GM19468 (cell line): Measurements from ENCODE around the gene CTAG2.
"Not testable (repeated sequence)": the region's sequence is repeated elsewhere in the genome, so short reads cannot be mapped to it uniquely, and the experiment has no call there.

Experiments used
- ATAC-seq: cut with Tn5 transposase; IDR thresholded peaks from one replicate; pipeline ENCODE4 v1.9.1; 2021; ENCODE audit warnings: mild to moderate bottlenecking, moderate library complexity, moderate number of reproducible peaks; ENCODE audit not compliant: unreplicated experiment; ENCODE audit errors: extremely low read depth

The CTAG2 gene

DNA sequence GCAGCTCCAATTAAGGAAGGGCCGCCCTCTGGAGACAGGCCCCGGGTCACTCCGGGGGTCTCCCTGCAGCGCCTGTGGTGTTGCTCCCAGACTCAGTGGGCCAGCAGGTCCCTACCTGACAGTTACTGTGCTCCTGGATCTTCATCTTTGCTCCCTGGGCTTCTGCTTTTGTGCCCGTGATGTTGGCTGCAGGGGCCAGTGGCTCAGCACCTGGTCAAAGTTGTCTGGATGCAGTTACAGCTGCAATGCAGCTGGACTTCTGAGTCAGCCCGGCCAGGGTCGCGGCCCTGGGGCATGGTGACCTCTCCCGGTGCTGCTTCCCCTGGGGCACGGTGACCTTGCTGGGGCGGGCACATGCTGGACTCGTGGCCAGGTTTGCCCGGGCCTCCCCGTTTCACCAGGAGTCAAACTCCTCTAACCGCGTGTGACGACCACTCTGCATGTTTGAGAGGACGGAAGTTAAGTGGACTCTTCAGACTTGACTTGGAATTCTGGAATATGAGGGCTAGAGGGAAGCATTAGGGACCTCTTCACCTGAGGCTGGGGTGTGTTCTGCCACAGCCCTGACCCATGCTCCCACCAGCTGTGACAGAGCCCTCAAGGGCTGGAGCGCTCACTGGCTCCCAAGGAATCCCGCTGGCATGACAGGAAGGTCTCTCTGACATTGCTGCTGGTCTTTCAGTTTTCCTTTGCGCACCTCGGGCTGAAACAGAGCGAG, 3.7 kb downstream of the CTAG2 start:
- no peak for ATAC-seq

DNA sequence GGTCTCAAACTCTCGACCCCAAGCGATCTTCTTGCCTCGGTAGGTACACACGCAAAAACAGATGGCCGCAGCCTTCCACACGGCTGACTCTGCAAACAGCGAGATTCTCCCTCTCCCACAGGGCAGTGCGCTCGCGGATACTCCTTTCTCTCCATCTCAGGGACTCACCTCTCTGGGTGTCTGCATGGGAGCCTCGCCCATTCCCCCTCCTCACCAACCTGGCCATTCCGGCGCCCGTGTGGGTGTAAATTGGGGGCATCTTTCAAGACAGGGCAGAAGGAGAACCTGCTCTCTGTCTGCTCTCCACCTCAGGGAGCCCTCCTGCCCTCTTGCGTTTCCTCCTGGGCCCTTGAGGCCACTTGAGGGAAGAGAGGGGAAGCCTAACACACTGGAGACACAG, 4.4 kb downstream of the CTAG2 start:
- no peak for ATAC-seq

DNA sequence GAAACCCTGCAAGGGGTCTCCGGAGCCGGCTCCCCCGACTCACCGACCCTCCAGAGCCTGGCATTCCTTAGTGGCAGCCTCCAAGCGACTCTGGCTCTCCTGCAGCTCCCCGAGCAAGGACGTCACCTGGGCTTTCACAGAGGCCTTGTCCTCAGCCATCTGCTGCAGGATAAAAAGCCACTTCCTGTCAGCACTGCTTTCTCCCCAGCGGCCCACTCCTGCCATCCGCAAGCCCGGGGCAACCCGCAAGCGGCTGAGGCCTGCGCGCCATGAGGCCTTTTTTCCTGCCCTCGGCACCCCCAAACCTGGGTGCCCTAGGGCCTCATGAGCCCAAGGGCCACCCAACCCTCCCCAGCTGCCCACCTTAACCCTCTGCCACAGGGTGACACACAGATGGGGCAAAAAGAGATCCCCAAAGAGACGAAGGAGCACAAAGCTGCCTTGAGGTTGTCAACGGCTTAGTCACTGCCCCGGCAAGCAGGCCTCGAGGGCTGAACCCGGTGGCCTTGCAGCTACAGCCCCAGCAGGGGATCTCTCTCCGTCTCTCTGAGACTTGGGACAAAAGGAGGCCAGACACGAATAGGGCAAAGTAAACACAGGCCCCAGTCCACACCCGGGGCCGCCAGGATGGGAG, 7.5 kb downstream of the CTAG2 start:
- ATAC-seq, result not testable (repeated sequence)

DNA sequence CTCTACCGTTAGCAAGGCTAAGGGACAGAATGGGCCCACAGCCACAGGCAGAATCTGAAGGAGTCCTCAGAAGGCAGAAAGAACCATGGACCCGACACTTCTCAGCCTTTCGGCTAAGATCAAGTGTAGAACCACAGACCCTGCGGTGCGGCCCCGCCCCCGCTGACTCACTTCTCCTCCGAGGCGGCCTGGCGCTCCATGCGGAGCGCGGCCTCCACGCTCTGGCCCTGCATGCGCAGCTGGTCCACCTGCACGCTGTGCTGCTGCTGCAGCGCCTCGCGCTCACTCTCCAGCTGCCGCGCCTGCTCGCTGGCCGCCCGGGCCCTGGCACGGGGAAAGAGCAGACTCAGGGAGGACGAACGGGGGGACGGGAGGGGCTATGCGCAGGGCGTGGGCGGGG, 9.7 kb downstream of the CTAG2 start:
- not testable (repeated sequence) for ATAC-seq

DNA sequence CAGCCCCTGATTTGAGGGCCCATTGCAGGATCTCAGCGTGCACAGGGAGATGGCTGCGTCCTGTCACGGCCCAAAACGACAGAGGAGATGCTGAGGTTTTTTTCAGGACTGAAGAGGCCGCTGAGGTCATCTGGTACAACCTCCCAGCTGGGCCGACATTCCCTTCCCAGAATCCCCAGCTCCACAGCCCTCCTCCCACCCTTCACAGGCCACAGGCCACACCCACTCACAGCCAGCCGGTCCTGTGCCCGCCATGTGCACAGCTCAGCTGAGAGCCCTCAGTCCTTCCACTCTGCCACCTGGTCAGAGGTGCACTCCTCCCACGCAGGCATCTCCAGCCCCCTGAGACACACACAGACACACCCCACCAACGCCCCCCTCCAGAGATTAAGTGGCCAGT, 11.6 kb downstream of the CTAG2 start:
- ATAC-seq, result not testable (repeated sequence)

DNA sequence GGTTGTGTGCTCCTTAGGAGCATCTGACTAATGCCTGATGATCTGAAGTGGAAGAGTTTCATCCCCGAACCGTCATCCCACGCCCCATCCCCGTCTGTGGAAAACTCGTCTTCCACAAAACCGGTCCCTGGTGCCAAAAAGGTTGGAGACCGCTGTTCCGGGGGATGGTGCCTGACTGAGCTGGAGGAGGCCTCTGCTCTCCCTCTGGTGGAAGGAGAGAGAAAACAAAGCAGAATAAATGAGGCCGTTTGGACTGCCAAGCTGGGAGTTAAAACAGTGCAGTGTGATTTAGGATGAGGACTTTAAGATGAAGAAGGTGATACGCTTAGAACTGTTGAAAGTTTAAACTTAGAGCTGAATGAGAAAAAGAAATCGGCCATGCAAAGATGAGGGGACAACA, 19.7 kb downstream of the CTAG2 start:
- ATAC-seq, result not testable (repeated sequence)

DNA sequence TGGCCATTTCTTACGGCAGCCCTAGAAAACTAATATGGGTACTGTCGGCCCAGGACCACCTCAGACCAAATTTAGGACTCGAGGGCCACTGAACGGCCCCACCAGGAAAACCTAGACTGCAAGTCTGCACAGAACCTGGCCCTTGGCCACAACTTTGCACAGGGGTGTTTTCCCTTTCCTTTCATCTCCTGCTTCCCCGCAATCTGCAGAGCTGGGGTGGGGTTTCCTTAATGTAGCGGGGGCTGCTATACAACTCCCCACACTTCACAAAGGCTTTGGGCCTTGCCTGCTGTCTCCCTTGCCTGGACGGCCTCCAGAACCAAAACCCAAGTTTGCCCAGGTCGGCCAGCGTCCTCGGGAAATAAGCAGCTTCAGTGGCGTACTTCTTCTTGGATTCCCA, 22.4 kb downstream of the CTAG2 start:
- ATAC-seq, result not testable (repeated sequence)

DNA sequence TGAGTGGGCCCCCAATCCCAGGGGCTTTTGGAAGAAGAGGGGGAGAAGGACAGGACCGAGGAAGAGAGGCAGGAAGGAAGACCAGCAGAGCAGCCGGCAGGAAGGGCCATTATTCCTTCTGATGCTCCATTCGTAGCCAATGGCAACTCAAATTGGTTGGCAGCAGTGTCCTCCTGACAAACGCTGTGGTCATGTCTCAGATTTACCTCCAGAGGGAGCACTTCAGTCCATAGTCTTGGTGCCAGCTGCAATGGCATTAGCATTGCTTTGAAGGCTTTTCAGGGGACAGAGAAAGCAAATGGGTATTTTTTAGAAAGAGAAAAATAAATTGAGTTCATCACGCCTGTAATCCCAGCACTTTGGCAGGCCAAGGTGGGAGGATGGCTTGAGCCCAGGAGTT, 24.4 kb downstream of the CTAG2 start:
- not testable (repeated sequence) for ATAC-seq

DNA sequence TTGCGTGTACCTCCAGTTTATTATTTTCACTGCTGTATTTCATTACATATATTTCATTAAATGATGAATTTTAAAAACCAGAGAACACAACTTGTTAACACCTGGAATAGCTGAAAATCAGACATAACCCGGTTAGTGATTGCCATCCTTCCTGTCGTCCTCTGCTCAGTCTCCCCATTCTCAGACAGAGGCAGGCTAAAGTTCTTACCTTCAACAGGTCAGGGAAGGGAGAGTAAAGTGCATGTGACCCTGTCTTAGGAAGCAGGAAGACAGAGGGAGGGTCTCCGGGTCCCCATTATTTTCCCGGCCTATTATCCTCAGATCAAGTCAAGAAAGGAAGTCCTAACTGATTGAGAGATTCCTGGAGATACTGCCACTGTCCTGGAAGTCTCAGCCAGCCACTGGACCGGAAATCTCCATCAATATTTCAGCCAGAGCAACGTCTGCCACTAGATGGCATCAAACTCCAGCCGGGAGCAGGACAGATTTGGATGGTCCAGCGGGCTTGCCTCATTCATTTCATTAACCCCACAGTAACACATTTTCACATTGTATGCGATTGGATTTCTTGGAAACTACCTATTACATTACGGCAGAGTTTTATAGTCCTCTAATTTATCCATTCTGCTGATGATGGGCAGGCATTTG, 32.5 kb downstream of the CTAG2 start:
- ATAC-seq, result not testable (repeated sequence)

DNA sequence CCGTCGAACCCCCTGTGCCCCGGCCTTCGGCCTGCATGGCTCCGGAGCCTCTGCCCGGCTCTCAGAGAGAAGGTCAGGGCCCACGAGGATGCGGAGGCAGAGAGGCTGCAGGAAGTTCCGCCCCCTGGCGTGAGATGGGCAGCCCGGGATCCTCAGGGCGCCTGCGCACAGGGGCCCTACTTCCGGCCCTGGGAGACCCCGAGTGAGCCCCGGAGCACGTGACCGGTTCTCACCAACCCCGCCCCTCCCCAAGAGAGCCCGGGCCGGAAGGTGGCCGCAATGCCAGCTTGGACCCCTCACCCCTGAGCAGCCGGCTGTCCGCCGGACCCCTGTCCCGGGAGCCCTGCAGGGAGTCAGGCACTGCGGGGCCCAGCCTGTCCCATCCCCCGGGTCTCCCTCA, 34.2 kb downstream of the CTAG2 start, which contains the start of gene CTAG1B:
Gene CTAG1B, minus strand, starts transcription at position 101 of the 400 bp plus-strand sequence. Its CDS starts 64 bp downstream, at position 37.
- ATAC-seq, result not testable (repeated sequence)

DNA sequence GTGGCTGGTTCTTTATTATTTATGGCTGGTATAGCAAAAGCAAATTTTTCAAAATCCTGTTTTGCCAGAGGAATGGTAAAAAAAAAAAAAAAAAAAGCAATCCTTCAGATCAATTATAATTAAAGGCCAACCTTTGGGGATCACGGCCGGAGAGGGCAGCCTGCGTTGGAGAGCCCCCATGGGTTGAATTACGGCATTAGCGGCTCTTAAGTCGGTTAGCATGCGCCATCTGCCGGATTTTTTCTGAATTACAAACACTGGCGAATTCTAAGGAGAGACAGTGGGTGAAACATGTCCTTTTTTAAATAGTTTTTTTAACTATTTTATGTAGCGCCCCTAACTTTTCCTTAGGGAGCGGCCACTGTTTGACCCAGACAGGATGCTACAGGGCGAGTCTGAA, 39.8 kb downstream of the CTAG2 start:
- ATAC-seq, result not testable (repeated sequence)

DNA sequence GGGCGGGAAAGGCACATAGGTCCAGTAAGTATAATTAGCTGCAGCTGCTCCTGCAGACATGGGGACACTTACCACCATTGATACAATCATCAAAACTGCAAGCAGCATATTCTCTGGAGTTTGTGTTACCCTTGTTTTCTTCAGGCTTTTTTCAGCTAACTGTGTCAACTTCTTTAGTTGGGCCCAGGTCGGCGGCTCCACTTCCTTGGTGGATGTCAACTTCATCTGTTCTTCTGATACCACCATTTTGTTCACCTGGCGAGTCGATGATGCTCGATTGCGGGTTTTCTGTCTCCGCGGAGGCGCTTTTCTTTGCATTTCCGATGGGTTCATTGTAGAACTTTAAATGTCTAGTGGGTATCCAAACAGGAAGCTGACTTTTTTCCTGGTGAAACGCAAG, 42.2 kb downstream of the CTAG2 start:
- not testable (repeated sequence) for ATAC-seq

DNA sequence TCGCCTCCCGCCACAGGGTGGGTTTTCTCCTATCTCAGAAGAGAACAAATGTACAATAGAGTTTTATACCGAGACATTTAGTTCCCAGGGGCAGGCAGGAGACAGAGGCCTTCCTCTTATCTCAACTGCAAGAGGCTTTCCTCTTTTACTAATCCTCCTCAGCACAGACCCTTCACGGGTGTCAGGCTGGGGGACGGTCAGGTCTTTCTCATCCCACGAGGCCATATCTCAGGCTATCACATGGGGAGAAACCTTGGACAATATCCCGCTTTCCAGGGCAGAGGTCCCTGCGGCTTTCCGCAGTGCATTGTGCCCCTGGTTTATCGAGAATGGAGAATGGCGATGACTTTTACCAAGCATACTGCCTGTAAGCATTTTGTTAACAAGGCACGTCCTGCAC, 44.6 kb downstream of the CTAG2 start:
- ATAC-seq, result not testable (repeated sequence)

DNA sequence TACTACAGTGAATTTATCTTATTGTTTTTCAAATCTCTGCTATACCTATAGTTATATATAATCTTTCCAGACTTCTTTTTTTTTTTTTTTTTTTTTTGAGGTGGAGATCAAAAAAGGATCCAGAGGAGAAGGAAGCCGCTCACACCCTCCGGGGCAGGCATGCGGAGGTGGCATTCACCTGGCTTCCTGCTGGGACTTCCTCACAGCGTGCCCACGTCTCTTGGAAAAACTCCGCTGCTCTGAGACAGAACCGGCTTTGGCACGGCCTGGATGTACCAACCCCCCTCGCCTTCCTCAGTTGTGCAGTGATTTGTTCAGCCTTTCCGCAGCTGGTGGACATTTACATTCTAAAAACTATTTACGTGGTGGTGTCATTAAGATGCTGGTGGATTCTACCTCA, 45.4 kb downstream of the CTAG2 start:
- ATAC-seq, result not testable (repeated sequence)

DNA sequence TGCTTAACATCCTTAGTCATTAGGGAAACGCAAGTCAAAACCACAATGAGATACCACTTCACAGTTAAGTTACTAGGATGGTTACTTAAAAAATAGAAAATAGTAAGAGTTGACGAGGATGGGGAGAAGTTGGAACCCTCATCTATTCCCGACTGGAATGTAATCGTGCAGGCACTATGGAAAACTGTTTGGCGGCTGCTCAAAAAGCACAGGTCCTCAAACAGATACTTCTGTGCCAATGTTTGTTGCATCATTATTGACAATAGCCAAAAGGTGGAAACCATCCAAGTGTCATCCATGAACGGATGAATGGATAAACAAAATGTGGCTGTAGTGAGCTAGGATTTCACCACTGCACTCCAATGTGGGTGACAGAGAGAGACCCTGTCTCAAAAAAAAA, 46.0 kb downstream of the CTAG2 start:
- no peak for ATAC-seq

DNA sequence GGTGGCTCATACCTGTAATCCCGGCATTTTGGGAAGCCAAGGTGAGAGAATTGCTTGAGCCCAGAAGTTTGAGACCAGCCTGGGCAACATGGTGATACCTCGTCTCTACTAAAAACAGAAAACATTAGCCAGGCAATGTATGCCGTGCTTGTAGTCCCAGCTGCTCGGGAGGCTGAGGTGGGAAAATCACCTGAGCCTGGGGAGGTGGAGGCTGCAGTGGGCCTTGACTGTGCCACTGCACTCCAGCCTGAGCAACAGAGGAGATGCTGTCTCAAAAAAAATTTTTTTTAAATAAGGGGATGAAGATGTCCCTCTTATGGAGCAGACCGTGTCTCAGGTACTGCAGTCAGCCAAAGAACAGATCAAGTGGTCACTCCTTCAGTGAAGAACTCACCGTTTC, 47.8 kb downstream of the CTAG2 start:
- ATAC-seq, result no peak

DNA sequence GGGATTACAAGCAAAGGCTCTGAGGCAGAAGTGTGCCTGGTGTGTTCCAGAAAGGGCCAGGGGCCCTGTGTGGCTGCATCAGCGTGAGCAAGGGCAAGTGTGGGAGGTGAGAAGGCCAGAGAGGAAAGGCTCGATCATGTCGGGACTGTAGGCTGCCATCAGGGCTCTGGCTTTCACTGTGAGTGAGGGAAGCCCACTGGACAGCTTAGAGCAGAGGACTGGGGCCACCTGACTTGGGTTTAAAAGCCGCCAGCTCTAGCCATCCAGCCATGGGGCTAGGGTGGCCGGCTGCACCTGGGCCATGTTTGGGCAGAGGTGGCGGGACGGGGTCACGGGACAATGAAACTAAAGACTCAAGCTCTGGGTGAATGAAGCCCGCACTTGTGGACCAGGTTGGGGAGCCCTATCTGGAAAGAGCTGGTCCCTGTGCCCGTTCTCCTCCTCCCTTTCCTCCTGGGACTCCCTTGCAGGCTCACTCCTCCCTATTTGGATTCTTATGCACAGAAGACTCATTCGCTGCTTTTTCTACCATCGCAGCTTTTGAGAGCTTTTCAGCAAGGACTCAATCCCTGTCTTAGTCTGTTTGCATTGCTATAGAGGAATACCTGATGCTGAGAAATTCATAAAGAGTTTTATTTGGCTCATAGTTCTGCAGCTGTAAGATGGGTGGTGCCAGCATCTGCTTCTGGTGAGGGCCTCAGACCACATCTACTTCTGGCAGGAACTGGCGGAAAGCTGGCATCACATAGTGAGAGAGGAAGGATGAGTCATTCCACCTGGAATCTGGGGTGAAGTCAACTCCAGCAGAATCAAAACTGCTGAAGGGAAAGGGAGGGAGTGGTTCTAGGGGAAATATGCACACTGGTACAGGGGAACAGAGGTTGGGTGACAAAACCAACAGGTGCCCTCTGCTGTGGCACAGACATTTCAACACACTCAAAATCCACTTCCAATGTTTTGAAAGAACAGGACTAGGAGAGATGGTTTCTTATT, 49.6 kb downstream of the CTAG2 start:
- ATAC-seq, result no peak

DNA sequence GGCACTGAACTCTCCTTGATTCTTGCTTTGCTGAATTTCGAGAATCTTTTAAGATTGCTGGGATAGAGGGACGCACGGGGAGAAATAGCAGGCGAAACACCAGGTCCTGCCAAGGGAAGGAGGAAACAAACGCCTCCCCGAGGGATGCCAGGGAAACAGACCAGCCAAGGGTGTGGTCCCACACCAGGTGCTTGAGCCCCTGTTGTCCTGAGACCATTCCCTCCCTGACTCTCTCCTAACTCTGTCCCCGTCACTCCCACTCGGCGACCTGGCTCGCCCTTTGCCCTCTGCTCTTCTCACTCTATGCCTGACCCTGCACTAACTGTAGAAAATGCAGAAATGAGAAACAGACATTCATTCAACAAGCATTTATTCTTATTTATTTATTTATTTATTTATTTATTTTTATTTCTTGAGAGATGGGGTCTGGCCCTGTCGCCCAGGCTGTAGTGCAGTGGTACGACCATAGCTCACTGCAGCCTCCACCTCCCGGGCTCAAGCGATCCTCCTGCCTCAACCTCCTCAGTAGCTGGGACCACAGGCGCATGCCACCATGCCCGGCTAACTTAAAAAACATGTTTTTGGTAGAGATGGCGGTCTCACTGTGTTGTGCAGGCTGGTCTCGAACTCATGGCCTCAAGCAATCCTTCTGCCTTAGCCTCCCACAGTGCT, 50.5 kb downstream of the CTAG2 start:
- ATAC-seq, result no peak

DNA sequence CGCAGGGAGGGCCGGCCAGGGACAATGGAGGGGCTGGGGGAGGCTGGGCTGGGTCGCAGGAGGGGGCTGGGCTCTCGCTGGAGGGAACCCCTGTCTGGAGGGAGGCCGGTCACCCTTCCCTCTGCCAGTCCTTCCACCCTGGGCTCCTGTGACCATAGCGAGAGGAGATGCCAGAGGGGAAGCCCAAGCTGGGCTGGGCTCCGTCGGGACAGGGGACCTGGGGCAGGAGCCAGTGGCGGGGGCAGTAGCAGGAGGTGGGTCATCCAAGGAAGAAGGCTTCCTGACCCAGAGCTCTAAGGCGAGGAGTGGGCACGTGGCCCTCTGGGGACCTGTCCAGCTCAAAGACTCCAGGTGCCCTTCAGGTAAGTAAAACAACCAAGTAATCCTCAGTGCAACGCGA, 51.2 kb downstream of the CTAG2 start:
- ATAC-seq, result no peak
